ENCODE data around the gene TANGO2.

TANGO2 gene

DNA sequence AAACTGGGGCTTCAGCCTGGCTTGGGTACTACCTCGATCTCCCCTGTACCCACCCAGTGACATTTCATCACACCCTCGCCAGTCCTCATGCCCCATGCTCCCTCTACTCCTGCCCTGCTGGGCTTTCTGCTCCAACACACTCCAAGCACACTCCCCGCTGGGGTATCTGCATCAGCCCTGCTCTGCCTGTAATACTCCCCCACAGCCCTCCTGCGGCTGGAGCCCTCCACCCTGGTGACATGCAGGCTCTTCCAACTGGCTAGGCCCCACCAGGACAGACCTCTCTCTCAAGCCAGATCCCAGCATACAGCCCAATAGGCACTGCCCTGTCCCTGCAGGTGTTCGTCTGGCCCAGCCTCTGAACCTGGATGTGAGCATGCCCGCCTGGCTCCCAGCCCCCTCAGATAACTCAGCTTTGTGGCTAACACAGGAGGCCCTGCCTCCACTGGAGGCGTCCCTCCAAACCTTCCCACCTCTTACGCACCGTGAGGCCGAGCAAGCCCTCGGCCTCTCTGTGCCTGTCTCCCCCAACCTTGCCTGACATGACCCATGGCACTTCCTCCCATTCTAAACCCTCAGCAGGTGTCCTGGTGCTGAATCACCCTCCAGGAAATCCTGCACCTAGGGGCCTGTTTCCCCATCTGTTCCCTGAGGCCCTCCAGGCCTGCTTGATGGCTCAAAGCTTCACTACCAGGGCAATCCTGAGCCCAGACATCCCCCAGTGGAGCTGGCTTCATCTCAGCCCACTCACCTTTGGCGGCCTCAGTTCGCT lies 45.8 kb upstream of the TANGO2 start:
- Histone ChIP-seq H2BK15ac (ENCODE audit: low read depth, poor library complexity, severe bottlenecking) (no peak overlapping the region), H3K36me3 (ENCODE audit: control insufficient read depth in 1 of 2, insufficient read depth in 2 of 2, low read depth in 1 of 2, low read length in 2 of 2) (peaks cover 10 to 75% of the 10 kb centered on the region in 2 experiments), H3K27me3 (ENCODE audit: control insufficient read depth in 1 of 2, insufficient read depth in 1 of 2, low read length in 2 of 2) (peaks cover 0 to 8% of the 10 kb centered on the region in 2 experiments), H3K9me3 (ENCODE audit: control insufficient read depth, low read length) (no peaks in the 10 kb centered on the region), H3K23ac (ENCODE audit: low read length in 2 of 2) (no peak overlapping the region), H2BK5ac (ENCODE audit: low read depth, low read length, poor library complexity, severe bottlenecking) (no peak overlapping the region), H3K18ac (ENCODE audit: low read depth in 1 of 2, low read length in 2 of 2) (no peak overlapping the region), H3K27ac (ENCODE audit: low read length, poor library complexity, severe bottlenecking) (peak overlapping the region; percentile 18), H3K79me1 (replicated peaks; ENCODE audit: low read length, poor library complexity, severe bottlenecking) (no peaks in the 10 kb centered on the region), H3K4ac (ENCODE audit: low read depth in 1 of 2, low read length in 2 of 2) (no peak overlapping the region), H2BK12ac (ENCODE audit: low read length in 2 of 2) (no peak overlapping the region), H2AK5ac (ENCODE audit: low read length, severe bottlenecking) (peak overlapping the region; percentile 46), H3K14ac (ENCODE audit: low read length in 2 of 2) (no peak overlapping the region), H4K91ac (ENCODE audit: low read length) (no peak overlapping the region), H3K4me2 (ENCODE audit: low read length, poor library complexity, severe bottlenecking) (no peak overlapping the region), H2AFZ (ENCODE audit: low read depth, low read length) (no peak overlapping the region), H4K8ac (ENCODE audit: low read length) (peak overlapping the region; percentile 22), H3K4me3 (ENCODE audit: insufficient read depth in 1 of 2, low read depth in 1 of 2, low read length in 2 of 2) (no peak overlapping the region), H3K4me1 (ENCODE audit: control insufficient read depth, insufficient read depth, low read depth, low read length) (peaks cover 27% of the 10 kb centered on the region), H3K9ac (ENCODE audit: low read length) (no peak overlapping the region), H2BK120ac (ENCODE audit: low read depth, low read length) (no peak overlapping the region)
- no peak for DNase-seq
- 88% methylated on average over 10 of the region's 13 CpGs for WGBS

GRCh38 chr22:19975707-19976035 lies 45.2 kb upstream of the TANGO2 start:
- Histone ChIP-seq H2BK5ac (ENCODE audit: low read depth, low read length, poor library complexity, severe bottlenecking) (no peak overlapping the region), H3K27me3 (ENCODE audit: control insufficient read depth in 1 of 2, insufficient read depth in 1 of 2, low read length in 2 of 2) (peaks cover 0 to 8% of the 10 kb centered on the region in 2 experiments), H3K4me3 (ENCODE audit: insufficient read depth in 1 of 2, low read depth in 1 of 2, low read length in 2 of 2) (no peak overlapping the region), H3K9me3 (ENCODE audit: control insufficient read depth, low read length) (no peaks in the 10 kb centered on the region), H2BK12ac (ENCODE audit: low read length in 2 of 2) (no peak overlapping the region), H3K4me1 (ENCODE audit: control insufficient read depth, insufficient read depth, low read depth, low read length) (peaks cover 26% of the 10 kb centered on the region), H3K4me2 (ENCODE audit: low read length, poor library complexity, severe bottlenecking) (no peak overlapping the region), H2AFZ (ENCODE audit: low read depth, low read length) (no peak overlapping the region), H2BK120ac (ENCODE audit: low read depth, low read length) (no peak overlapping the region), H4K8ac (ENCODE audit: low read length) (no peak overlapping the region), H3K18ac (ENCODE audit: low read depth in 1 of 2, low read length in 2 of 2) (no peak overlapping the region), H3K4ac (ENCODE audit: low read depth in 1 of 2, low read length in 2 of 2) (no peak overlapping the region), H3K23ac (ENCODE audit: low read length in 2 of 2) (no peak overlapping the region), H2AK5ac (ENCODE audit: low read length, severe bottlenecking) (peak overlapping the region; percentile 46), H3K9ac (ENCODE audit: low read length) (no peak overlapping the region), H3K14ac (ENCODE audit: low read length in 2 of 2) (no peak overlapping the region), H3K27ac (ENCODE audit: low read length, poor library complexity, severe bottlenecking) (peak overlapping the region; percentile 13), H4K91ac (ENCODE audit: low read length) (no peak overlapping the region), H3K79me1 (replicated peaks; ENCODE audit: low read length, poor library complexity, severe bottlenecking) (no peaks in the 10 kb centered on the region), H2BK15ac (ENCODE audit: low read depth, poor library complexity, severe bottlenecking) (no peak overlapping the region), H3K36me3 (ENCODE audit: control insufficient read depth in 1 of 2, insufficient read depth in 2 of 2, low read depth in 1 of 2, low read length in 2 of 2) (peaks cover 10 to 76% of the 10 kb centered on the region in 2 experiments)
- no peak for DNase-seq
- WGBS, result 87% methylated on average over 4 of the region's 4 CpGs

GRCh38 chr22:19976671-19977070 lies 44.2 kb upstream of the TANGO2 start:
- Histone ChIP-seq H3K4me3 (ENCODE audit: insufficient read depth in 1 of 2, low read depth in 1 of 2, low read length in 2 of 2) (no peak overlapping the region), H3K14ac (ENCODE audit: low read length in 2 of 2) (no peak overlapping the region), H3K18ac (ENCODE audit: low read depth in 1 of 2, low read length in 2 of 2) (no peak overlapping the region), H2BK120ac (ENCODE audit: low read depth, low read length) (no peak overlapping the region), H4K91ac (ENCODE audit: low read length) (no peak overlapping the region), H3K23ac (ENCODE audit: low read length in 2 of 2) (no peak overlapping the region), H3K27me3 (ENCODE audit: control insufficient read depth in 1 of 2, insufficient read depth in 1 of 2, low read length in 2 of 2) (peaks cover 0 to 8% of the 10 kb centered on the region in 2 experiments), H3K27ac (ENCODE audit: low read length, poor library complexity, severe bottlenecking) (no peak overlapping the region), H4K8ac (ENCODE audit: low read length) (no peak overlapping the region), H3K9me3 (ENCODE audit: control insufficient read depth, low read length) (no peaks in the 10 kb centered on the region), H3K4me2 (ENCODE audit: low read length, poor library complexity, severe bottlenecking) (no peak overlapping the region), H3K36me3 (ENCODE audit: control insufficient read depth in 1 of 2, insufficient read depth in 2 of 2, low read depth in 1 of 2, low read length in 2 of 2) (peaks cover 10 to 76% of the 10 kb centered on the region in 2 experiments), H2BK5ac (ENCODE audit: low read depth, low read length, poor library complexity, severe bottlenecking) (no peak overlapping the region), H2BK15ac (ENCODE audit: low read depth, poor library complexity, severe bottlenecking) (no peak overlapping the region), H3K4me1 (ENCODE audit: control insufficient read depth, insufficient read depth, low read depth, low read length) (peaks cover 23% of the 10 kb centered on the region), H2AFZ (ENCODE audit: low read depth, low read length) (no peak overlapping the region), H3K4ac (ENCODE audit: low read depth in 1 of 2, low read length in 2 of 2) (no peak overlapping the region), H2BK12ac (ENCODE audit: low read length in 2 of 2) (no peak overlapping the region), H2AK5ac (ENCODE audit: low read length, severe bottlenecking) (no peak overlapping the region), H3K79me1 (replicated peaks; ENCODE audit: low read length, poor library complexity, severe bottlenecking) (peaks cover 1% of the 10 kb centered on the region), H3K9ac (ENCODE audit: low read length) (no peak overlapping the region)
- DNase-seq, result no peak
- 98% methylated on average over 2 of the region's 3 CpGs for WGBS

DNA sequence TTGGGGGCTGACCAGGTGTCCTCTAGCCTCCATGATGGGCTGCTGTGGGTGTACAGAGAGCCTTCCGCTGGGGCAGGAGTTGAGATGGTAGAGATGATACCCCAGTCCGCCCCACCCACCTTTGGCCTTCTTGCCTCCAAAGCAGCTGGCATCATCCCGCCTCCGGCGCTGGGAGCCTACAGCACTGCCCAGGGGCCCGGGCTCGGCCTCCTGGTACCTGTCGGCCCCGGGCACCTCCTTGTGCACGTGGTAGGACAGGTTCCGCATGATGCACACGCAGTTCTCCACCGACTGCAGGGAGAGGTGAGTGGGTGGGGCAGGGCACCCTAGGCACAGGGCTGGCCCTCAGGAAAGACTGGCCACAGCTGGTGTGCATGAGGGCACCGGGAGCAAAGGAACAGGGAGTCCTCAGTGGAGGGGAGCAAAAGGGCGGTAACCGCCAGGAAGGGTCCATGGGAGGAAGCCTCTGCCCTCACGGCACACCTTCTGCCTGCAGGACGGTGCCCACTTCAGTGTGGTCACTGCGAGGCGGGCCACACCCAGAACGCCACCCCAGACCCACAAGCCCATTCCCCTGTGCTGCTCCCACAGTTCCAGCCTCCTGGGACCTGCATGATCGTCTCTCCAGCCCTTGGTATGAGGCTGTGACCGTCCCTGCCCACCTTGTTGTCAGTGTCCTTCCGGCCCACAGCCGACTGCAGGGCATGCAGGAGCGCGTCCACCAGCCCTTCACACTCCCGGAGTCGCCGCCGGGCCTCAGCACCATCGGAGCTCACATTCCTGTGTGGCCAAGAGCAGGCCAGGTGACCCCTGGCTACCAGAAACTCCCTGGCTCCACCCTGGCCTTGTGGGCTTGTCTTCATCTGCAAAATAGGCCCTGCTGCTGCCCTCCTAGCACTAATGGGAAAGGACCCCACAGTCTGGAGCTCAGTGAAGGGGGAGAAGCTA lies 43.3 kb upstream of the TANGO2 start:
- H2AK5ac ChIP-seq (ENCODE audit: low read length, severe bottlenecking), result no peak overlapping the region
- no peak overlapping the region for H2AFZ ChIP-seq (ENCODE audit: low read depth, low read length)
- H3K4me1 ChIP-seq (ENCODE audit: control insufficient read depth, insufficient read depth, low read depth, low read length), result peaks cover 30% of the 10 kb centered on the region
- no peak overlapping the region for H2BK5ac ChIP-seq (ENCODE audit: low read depth, low read length, poor library complexity, severe bottlenecking)
- no peak overlapping the region for H4K91ac ChIP-seq (ENCODE audit: low read length)
- no peak overlapping the region for H4K8ac ChIP-seq (ENCODE audit: low read length)
- no peak overlapping the region for H3K14ac ChIP-seq (ENCODE audit: low read length in 2 of 2)
- H2BK12ac ChIP-seq (ENCODE audit: low read length in 2 of 2), result no peak overlapping the region
- H3K4me2 ChIP-seq (ENCODE audit: low read length, poor library complexity, severe bottlenecking), result no peak overlapping the region
- H3K23ac ChIP-seq (ENCODE audit: low read length in 2 of 2), result no peak overlapping the region
- no peak overlapping the region for H3K9ac ChIP-seq (ENCODE audit: low read length)
- no peak overlapping the region for H3K27ac ChIP-seq (ENCODE audit: low read length, poor library complexity, severe bottlenecking)
- peaks cover 7 to 73% of the 10 kb centered on the region in 2 experiments for H3K36me3 ChIP-seq (ENCODE audit: control insufficient read depth in 1 of 2, insufficient read depth in 2 of 2, low read depth in 1 of 2, low read length in 2 of 2)
- no peak overlapping the region for H3K18ac ChIP-seq (ENCODE audit: low read depth in 1 of 2, low read length in 2 of 2)
- H3K4me3 ChIP-seq (ENCODE audit: insufficient read depth in 1 of 2, low read depth in 1 of 2, low read length in 2 of 2), result no peak overlapping the region
- DNase-seq, result no peak
- H2BK120ac ChIP-seq (ENCODE audit: low read depth, low read length), result no peak overlapping the region
- peaks cover 9% of the 10 kb centered on the region for H3K79me1 ChIP-seq (replicated peaks; ENCODE audit: low read length, poor library complexity, severe bottlenecking)
- H3K27me3 ChIP-seq (ENCODE audit: control insufficient read depth in 1 of 2, insufficient read depth in 1 of 2, low read length in 2 of 2), result peaks cover 0 to 8% of the 10 kb centered on the region in 2 experiments
- H3K9me3 ChIP-seq (ENCODE audit: control insufficient read depth, low read length), result no peaks in the 10 kb centered on the region
- H2BK15ac ChIP-seq (ENCODE audit: low read depth, poor library complexity, severe bottlenecking), result no peak overlapping the region
- 96% methylated on average over 32 of the region's 32 CpGs for WGBS
- H3K4ac ChIP-seq (ENCODE audit: low read depth in 1 of 2, low read length in 2 of 2), result no peak overlapping the region

All from mesenchymal stem cell (in vitro differentiated cells and primary cell).